ENCODE measurements around the gene KLHL13.
A peak's percentile ranks its signal among the peaks of the same experiment; 100 is the strongest.
"Not testable (repeated sequence)": the region's sequence is repeated elsewhere in the genome, so short reads cannot be mapped to it uniquely, and the experiment has no call there.

KLHL13 gene, protein sequence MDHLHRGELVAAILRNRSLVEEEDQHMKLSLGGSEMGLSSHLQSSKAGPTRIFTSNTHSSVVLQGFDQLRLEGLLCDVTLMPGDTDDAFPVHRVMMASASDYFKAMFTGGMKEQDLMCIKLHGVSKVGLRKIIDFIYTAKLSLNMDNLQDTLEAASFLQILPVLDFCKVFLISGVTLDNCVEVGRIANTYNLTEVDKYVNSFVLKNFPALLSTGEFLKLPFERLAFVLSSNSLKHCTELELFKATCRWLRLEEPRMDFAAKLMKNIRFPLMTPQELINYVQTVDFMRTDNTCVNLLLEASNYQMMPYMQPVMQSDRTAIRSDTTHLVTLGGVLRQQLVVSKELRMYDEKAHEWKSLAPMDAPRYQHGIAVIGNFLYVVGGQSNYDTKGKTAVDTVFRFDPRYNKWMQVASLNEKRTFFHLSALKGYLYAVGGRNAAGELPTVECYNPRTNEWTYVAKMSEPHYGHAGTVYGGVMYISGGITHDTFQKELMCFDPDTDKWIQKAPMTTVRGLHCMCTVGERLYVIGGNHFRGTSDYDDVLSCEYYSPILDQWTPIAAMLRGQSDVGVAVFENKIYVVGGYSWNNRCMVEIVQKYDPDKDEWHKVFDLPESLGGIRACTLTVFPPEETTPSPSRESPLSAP

DNA sequence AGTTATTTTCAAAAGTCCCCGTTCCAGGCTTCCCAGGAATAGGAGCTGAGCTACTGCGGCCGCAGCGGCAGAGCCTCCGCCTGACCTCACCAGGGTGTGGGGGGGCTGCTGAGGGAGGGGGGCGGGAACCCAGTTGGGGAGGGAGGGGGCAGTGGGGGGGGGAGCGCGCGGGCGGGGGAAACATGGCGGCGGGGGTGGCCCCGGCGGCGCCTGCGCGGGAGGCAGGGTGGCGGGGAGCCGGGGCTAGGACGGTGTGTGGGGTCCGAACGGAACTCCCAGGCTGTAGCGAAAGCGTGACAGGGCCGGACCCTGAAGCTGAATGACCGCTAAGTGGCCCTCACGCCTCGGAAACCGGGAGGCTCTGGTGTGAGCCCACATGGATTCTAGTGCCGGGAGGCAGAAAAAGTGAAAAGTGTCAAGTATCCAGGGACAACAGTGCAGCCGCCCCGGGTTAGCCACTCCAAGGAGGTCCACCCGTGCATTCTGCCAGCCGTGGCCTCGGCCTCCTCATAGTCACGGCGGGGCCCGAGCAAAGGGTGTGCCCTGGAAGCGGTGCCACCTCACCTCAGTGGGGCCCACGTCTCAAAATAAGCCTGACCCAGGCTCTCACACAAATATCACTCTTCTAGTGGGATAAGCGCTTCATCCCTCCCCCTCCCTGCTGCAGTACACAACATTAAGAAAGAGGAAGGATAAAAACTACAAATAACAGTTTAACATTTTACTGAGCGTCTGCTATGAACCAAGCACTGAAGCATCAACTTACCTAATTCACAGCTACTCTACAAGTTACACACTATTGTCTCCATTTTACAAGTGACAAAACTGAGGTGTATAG, at the start of gene KLHL13:
KLHL13 (minus strand) TSS at position 98 of the 838 bp plus-strand sequence. CDS start 88,337 bp downstream, outside the sequence.
- DNase-seq = peak; percentile 16

DNA sequence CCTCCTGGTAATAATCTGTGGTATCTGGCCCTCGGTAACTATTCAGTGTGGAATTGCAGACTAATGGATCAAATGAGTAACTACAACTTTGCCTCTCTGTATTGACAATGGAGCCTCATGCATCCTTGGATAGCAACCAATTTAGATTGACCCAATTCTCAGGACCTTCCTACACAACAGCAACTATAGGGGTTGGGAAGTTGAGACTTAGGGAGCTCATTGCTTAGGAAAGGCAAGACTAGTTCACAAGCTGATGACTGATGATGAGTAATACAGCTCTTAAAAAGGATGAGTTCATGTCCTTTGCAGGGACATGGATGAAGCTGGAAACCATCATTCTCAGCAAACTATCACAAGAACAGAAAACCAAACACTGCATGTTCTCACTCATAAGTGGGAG, 47.5 kb upstream of the KLHL13 start:
- no peak for DNase-seq

DNA sequence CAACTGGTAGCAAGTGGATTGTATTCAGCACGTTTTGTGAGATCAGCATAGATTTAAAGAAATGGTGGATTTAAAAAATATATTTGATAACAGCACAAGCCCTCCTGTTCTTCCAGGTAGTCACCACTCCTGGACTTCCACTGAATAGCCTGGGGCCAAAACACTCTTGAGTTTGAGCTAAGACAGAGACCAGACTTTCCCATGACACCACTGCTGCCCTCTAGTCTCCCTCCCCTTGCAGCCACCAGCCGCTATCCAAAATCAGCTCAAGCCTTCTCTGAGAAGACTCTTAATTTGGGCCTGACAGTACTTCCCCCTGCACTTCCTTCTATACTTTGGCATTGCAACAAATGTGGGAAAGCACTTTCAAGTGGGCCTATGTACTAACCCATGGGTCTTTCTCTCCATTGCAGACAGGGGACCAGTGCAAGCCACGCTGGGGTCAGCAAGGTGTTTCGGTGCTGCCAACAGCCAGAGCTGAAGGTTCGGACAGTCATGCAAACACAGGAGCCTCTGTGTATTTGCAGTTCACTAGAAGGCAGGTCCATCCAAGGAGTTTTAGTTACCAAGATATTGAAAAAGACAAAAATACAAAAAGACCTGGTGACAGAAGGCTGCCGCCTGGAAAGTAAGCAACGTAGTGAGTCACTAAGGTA, 40.5 kb upstream of the KLHL13 start:
- no peak for DNase-seq

DNA sequence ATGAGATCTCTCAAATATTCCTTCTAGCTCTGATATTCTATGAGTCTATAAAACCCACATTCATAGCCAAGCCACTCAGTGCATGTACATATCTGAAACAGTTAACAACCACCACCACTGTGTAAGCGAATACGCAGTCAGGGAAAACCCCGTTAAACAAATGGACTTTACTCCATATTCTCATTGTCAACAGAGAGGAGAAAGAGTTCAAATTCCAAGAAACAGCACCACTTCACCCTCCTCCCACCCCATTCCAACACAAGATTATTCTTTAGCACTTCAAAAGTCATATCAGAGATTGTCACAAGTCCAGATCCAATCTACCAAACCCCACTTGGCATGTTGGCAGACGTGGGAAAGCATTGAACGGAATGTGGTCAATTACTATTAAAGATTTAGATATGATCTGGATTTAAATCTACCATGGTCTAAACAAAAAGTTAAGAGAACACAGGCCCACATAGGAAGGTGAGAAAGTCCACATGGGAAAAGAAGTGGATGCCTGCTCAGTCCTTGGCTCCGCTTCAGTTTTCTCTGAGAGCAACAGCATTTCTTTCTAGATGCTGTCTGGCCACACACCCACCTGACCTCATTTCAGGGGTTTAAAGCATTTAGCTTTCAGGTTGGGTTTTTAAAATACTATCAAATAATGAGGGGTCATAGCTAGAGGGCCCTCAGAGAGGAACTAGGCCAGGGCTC, 39.8 kb upstream of the KLHL13 start:
- DNase-seq = no peak

DNA sequence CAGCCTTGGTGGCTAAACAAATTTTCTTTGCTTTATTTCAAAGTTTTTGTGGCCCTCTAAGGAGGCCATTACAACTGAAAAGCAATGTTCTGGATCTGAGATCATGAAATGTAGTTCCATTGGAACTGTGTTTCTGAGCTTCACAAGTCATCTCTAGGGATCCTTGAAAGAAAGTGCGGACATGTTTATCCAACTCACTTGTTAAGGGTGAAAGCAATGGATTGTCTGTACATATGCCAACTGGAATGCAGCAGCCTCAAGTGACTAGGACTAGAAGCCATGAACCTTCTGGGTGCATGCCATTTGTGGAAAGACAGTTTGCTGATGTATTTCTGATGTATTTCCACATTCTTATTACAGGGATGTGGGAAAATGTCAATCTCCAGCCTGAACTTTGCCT, 36.7 kb upstream of the KLHL13 start:
- DNase-seq = no peak

DNA sequence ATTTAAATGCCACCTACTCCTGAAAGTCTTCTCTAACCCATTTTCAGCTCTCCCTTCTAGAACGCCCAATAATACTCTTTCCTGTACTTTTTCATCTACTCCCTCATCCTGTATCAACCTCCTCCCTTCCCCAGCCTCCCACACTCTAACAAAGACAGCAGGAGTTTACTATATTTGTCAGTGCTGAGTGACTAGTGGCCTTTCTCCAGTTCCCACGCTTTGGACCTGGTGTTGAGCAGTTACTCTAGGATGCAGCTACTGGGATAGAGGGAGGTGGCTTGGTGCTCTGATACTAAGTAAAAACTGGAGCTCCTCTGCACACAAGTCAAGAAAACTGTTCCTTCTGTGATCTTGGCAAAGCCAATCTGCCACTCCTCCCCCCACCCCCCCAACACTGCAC, 36.1 kb upstream of the KLHL13 start:
- no peak for DNase-seq

DNA sequence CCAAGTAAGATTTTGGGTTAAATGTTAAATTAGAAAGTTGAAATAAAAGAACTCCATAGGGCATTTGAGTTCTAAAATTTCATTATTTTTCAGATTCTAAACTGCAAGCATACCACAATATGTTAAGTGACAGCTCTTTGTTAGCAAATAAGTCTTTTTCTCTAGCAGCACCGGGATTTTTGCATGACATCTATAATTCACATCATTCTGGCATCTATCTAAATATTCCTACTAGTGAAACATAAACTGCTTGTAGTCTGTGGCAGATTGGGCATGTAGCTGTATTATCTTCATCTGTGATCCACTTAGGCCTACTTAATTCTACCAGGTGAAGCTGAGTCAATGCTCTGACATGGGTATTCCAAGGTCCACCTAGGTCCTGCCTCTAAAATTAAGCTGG, 32.1 kb upstream of the KLHL13 start:
- DNase-seq = no peak

DNA sequence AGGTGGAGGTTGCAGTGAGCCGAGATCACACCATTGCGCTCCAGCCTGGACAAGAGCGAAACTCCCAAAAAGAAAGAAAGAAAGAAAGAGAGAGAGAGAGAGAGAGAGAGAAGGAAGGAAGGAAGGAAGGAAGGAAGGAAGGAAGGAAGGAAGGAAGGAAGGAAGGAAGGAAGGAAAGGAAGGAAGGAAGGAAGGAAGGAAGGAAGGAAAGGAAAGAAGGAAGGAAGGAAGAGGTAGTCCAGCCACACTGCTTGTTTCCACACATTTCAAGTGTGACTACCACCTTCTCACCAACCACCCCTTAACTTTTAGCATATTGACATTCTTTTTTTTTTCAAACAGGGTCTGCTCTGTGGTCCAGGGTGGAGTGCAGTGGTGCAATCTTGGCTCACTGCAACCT, 31.2 kb upstream of the KLHL13 start:
- DNase-seq = not testable (repeated sequence)

DNA sequence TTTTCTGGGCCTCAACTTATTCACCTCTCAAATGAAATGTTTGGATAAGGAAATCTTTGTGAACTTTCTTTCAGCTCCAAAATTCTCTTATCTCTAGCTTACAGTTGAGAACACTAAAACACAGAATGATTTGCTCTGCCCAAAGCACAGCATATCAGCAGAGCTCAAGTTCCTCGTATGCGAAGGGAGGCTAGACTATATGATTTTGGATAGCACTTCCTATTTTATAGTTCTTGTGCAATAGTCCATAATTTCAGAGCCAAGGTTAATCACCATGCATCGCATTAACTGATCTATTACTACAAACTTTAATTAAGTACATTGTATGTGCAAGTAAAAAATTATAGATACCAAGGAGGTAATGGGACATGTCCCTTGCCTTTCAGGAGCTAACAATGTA, 27.0 kb upstream of the KLHL13 start:
- DNase-seq = no peak

DNA sequence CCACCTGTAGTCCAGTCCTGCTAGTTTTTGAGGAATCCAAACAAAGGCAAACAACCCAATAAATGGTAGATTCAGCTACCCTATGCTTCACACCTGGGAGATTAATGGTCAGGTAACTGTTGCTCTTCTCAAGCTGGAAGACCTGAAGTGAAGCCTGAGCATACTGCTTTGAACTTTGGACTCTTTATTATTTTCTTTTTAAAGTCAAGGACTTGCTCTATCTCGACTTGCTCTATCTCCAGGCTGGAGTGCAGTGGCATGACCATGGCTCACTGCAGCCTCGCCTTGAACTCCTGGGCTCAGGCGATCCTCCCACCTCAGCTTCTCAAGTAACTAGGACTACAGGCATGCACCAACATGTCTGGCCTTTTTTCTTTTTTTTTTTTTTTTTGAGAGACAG, 14.7 kb upstream of the KLHL13 start:
- no peak for DNase-seq

DNA sequence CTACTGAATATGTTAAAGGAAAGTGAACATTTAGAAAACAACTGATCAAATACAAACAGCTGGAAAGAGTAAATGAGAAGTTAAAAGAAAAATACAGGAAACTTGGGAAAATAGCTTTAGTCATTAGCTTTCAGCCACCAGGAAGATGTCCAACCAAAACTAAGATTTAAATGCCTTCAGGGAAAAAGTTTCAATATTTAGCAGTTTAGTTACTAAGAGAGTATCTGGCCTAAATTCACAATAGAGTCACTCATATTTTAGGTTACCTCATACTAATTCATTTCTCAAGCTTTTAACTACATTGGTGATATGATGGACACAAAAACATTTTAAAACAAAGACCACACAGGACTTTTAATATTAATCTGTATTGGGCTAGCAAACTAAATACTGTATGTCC, 13.1 kb upstream of the KLHL13 start:
- DNase-seq = no peak

DNA sequence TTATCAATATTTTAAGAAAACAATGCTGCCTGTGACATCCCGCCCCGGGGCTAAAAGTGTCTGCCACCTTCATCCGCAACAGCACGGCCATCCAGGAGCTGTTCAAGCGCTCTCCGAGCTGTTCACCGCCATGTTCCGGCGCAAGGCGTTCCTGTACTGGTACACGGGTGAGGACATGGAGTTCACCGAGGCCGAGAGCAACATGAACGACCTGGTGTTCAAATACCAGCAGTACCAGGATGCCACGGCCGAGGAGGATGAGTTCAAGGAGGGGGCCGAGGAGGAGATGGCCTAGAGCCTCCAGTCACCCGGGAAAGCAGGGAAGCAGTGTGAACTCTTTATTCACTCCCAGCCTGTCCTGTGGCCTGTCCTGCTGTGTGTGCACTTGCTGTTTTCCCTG, 12.1 kb upstream of the KLHL13 start:
- DNase-seq = no peak

DNA sequence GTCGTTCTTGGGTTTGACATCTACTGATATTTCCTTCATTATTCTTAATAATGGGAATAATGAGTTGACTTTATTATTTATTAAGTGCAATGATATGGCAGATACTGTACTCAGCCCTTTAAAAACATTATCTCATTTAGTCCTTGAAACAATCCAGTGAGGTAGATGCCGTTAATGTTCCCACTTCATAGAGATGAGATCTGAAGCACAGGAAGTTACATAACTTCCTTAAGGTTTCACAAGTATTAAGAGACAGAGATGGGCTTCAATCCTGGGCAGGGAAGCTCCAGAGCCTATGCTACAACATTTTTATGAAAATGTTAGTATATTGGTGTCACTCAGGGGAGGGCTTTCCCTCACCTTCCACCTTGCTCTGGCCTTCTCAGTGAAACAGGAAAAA, 9.7 kb upstream of the KLHL13 start:
- DNase-seq = no peak

DNA sequence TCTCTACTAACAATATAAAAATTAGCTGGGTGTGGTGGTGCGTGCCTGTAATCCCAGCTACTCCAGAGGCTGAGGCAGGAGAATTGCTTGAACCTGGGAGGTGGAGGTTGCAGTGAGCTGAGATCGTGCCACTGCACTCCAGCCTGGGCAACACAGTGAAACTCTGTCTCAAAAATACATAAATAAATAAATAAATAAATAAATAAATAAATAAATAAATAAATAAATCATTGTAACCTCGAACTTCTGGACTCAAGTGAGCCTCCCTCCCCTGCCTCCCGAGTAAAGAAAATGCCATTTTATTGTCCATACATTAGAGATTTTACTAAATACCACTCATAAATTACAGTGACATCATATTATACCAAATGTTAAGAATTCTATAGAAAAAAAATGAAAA, 7.6 kb upstream of the KLHL13 start:
- DNase-seq = not testable (repeated sequence)

DNA sequence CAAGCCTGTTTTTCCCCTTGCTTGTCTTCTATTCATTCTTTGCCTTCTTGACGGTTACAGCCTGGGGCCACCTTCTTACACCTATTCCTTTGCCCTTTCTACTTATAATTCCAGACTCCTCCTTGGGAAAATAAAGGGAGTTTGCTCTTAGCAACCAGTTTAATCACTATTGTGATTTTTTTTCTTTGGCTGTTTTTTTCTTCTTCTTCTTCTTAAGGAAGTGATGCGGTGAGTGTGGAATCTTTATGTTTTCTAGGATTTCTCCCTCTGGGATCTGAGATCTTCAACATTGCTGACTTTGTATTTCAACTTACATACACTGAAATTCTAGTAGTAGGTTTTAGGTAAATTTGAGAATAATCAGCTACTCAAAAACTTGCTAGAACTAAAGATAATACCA, 1.1 kb upstream of the KLHL13 start:
- no peak for DNase-seq

DNA sequence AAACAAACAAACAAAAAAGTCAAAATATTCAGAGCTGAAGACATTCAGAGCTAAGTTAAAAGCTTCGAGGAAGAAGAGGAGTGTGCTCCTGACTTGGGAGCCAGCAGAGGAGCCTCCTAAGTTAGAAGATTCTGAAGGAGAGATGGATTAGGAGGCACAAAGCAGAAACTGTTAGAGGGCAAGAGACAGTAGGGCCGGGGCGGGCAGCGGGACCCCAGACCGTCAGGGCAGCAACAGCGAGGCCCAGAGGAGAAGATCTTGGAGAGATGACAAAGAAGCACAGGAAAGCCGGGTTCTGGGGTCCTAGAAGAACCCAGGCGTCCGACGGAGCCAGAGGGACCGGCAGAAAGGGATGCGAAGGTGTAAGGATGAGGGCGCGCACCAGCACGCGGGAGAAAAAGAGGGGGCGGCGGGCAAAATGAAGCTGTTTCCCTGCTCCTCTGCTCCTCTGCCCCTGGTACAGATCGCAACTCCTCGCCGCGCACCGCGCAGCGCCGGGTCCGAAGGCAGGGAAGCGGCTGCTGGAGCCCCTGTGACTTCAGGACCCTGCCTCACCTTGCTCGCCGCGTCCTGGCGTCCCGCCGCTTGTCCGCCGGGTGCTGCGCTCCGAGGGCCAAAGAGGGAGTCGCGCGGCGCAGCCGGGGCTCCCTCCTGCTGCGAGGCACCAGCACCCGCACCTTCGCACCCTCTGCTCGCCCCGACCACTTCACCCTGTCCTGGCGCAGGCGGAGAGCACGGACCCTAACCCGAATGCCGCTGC, 477 bp downstream of the KLHL13 start:
- DNase-seq = no peak

DNA sequence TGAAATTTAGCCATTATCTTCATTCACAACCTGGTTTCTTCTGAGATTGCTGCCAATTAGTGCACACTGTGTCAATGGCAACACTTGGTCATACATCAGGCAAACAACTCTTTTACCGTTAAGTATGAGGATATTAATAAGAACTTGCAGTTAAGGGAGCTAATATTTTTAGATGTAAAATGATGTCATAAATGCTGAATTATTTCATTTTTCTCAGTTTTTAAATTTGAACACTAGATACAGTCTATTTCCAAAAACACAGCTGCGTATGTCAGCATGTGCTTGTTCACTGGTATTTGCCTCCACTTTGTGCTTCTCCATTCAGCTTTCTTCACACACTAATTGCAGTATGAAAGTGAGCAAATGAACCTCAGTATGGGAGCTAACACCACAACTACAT, 1.6 kb downstream of the KLHL13 start:
- no peak for DNase-seq

DNA sequence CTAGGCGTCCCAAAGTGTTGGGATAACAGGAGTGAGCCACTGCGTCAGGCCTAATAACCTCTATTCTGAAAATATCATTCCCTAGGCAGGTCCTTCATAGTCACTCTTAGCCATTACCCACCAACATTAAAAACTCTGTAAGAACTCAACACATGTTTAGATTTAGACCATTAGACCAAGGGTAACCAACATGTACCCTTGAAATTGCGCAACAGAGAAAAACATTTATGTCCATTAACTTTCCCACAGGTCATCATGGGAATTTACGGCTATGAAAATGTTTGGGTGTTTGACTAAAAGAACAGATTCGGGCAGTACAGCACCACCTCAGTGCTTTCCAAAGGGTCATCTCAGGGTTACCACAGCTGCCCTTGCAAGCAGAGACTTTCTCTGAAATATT, 7.5 kb downstream of the KLHL13 start:
- no peak for DNase-seq

DNA sequence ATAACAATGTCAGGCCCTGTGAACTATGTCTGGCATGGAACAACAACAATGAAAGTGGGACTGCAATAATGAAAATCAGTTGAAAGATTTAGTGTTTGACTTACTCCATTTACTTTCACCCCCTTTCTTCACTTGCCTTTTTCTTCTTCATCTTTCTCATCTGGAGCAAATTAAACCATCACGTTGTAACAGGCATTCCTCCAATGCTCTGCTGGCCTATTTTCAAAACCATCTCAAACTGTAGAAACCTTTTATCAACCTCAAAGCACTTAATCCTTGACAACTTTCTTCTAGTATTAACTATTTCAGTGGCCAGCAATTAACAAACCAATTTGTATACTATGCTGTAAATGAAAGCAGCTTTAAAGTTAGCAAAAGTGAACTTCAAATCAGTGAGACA, 8.3 kb downstream of the KLHL13 start:
- no peak for DNase-seq

DNA sequence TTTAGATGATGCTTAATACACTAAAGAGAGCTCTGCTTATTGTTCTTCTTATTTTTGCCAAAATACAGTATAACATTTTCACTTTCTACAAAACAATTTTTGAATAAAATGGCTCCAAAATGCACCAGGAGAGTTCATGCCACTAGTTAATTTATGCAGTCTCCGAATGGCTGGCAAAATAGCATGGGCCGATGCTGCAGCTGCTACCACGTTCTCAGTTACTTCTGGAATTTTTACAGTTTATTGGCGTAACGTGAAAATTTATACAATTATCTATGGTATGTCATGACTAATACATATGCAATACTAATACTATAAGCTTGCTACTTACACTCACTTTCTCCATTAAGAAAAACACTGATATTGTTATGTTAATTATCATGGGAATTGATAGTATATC, 16.5 kb downstream of the KLHL13 start:
- DNase-seq = no peak

DNA sequence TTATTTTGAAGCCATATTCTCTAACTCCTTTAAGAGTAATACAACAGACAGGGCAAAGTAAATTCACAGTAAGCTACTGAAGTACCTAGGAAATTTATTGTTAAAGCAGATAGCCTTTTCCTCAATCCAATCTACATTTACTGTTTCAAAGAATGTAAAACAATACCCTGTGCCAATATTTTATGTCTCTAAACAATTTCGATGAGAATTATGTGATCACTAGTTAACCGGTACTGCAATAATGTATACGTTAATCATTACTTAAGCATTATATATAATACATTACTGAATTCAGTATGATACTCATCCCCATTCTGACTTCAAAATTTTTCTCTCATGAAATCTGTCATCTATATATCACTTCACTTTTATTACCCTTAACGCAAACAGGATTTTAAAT, 28.5 kb downstream of the KLHL13 start:
- DNase-seq = no peak

DNA sequence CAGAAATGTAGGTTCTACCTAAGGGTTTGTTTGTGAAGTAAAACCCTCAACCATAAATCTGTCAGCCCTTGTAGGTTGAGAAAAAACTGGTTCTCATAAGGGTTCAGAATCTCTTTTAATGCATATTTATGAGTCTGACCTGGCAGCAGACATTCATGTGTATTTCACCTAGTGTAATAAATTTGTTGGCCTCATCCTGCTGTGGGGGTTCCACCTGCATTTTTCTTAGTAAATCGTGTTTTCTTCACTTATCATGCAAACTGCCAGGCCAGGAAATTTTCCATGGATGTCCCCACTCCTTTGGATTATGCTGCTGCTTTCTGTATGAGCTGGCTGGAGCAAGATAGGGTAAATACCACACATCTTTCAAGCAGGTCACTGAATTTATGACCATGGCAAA, 42.4 kb downstream of the KLHL13 start:
- DNase-seq = no peak

All from CD4-positive, alpha-beta T cell treated with Interleukin-15 for 1 hour (primary cell).